Measurements from ENCODE around the gene BUB1. TPM values are rescaled to one million over a fixed set of nuclear protein-coding genes. Genes with fewer than 3 reads are reported as not detected.

Gene BUB1
- total RNA-seq: 100 to 1,000 TPM in 1 of 2 experiments, 10 to 100 TPM in 1; 90.8 to 102 TPM

GRCh38 chr2:110677530-110678456, at the start of gene BUB1:
Gene BUB1 (minus strand): TSS chr2:110678063. CDS start chr2:110677995, 68 bp downstream.
- POLR2A ChIA-PET: interaction anchor here (0.6 to 1.9 kb wide), 4 partner anchors 9 to 71 kb away, joined by 4 to 12 read pairs (median 4); no protein-coding TSS in a partner anchor
- peaks cover 21% of the 10 kb centered on the region for H3K4me1 Mint-ChIP-seq (ENCODE audit: low read depth)
- intact Hi-C loops (cut with micrococcal nuclease): loop anchor here (1.0 to 10.0 kb wide), 4 partner anchors 20 to 445 kb away; partner anchors contain the start of gene BCL2L11
- no peaks in the 10 kb centered on the region for H3K27me3 Mint-ChIP-seq
- no peaks in the 10 kb centered on the region for H3K9me3 Mint-ChIP-seq
- H3K4me3 Mint-ChIP-seq: peak within 1 kb of the TSS; percentile 94
- DNase-seq: peak; percentile 97
- CTCF ChIA-PET: interaction anchor here (1.4 to 1.6 kb wide), 2 partner anchors 78 to 79 kb away, joined by 4 read pairs; no protein-coding TSS in a partner anchor
- peak within 1 kb of the TSS; percentile 96 for H3K27ac Mint-ChIP-seq
- H3K36me3 Mint-ChIP-seq: peaks cover 17% of the 10 kb centered on the region

GRCh38 chr2:110726285-110726684, 48.4 kb upstream of the BUB1 start:
- Mint-ChIP-seq H3K36me3 (no peaks in the 10 kb centered on the region), H3K4me1 (ENCODE audit: low read depth) (no peaks in the 10 kb centered on the region), H3K27me3 (peaks cover 26% of the 10 kb centered on the region), H3K27ac (no peak overlapping the region), H3K4me3 (no peak overlapping the region), H3K9me3 (no peaks in the 10 kb centered on the region)
- CTCF ChIA-PET: no interaction called here
- no peak for DNase-seq
- POLR2A ChIA-PET: no interaction called here
- intact Hi-C loops (cut with micrococcal nuclease): no loop called here

GRCh38 chr2:110725859-110726258, 48.0 kb upstream of the BUB1 start:
- no peak overlapping the region for H3K4me3 Mint-ChIP-seq
- H3K27ac Mint-ChIP-seq: no peak overlapping the region
- ChIA-PET POLR2A (no interaction called here), CTCF (no interaction called here)
- H3K9me3 Mint-ChIP-seq: no peaks in the 10 kb centered on the region
- no peaks in the 10 kb centered on the region for H3K4me1 Mint-ChIP-seq (ENCODE audit: low read depth)
- H3K27me3 Mint-ChIP-seq: peaks cover 22% of the 10 kb centered on the region
- no peak for DNase-seq
- intact Hi-C loops (cut with micrococcal nuclease): no loop called here
- H3K36me3 Mint-ChIP-seq: no peaks in the 10 kb centered on the region

DNA sequence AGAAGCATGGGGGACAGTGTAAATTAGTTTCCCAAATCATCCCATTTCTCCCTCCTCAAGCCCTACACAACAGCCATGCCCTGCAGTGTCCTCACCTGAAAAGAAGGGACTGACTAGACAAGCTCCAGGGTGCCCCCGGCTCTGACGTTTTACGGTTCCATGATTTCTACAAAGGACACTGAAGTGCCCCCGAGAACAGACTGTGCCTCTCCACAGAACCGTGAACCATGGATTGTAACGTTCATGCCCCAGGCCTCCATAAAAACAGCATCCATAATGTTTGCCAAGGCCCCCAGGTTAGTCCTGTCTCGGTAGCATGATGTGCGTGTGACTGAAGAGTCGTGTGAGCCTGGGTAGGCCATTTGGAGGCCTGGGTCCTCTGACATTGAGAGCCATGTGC, 47.5 kb upstream of the BUB1 start:
- Mint-ChIP-seq H3K36me3 (no peaks in the 10 kb centered on the region), H3K9me3 (no peaks in the 10 kb centered on the region), H3K4me3 (no peak overlapping the region), H3K4me1 (ENCODE audit: low read depth) (no peaks in the 10 kb centered on the region), H3K27ac (no peak overlapping the region), H3K27me3 (peaks cover 17% of the 10 kb centered on the region)
- ChIA-PET POLR2A (no interaction called here), CTCF (no interaction called here)
- intact Hi-C loops (cut with micrococcal nuclease): no loop called here
- no peak for DNase-seq

DNA sequence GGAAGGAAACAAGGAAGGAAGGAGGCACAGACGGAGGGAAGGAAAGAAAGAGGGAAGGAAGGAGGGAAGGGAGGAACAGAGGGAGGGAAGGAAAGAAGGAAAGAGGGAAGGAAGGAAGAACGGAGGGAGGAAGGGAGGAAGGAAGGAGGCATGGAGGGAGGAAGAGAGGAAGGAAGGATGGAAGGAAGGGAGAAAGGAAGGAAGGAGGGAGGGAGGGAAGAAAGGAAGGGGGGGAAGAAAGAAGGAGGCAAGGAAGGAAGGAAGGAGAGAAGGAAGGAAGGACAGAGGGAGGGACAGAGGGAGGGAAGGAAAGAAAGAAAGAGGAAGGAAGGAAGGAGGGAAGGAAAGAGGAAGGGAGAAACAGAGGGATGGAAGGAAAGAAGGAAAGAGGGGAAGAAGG, 47.0 kb upstream of the BUB1 start:
- no peak overlapping the region for H3K27ac Mint-ChIP-seq
- intact Hi-C loops (cut with micrococcal nuclease): no loop called here
- H3K27me3 Mint-ChIP-seq: peaks cover 16% of the 10 kb centered on the region
- POLR2A ChIA-PET: no interaction called here
- H3K9me3 Mint-ChIP-seq: no peaks in the 10 kb centered on the region
- H3K4me1 Mint-ChIP-seq (ENCODE audit: low read depth): no peaks in the 10 kb centered on the region
- no peak overlapping the region for H3K4me3 Mint-ChIP-seq
- CTCF ChIA-PET: no interaction called here
- DNase-seq: no peak
- H3K36me3 Mint-ChIP-seq: no peaks in the 10 kb centered on the region

DNA sequence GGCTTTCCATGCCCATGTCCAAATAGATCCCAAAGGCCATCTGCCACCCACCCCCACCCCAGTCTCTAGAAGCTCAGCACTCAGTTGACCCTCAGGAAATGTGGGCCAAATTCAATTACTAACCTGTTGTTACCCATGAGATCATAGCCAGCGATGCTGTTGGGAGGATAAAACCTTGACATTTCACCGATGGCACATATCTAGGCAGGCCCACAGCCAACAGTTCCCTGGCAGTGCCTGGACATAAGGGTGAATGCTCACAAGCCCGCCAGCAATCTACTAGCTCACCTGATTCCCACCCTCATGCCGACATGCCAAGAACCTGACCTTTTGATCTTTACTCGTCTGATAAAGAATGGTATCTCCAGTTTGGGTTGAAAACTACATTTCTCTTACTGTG, 42.7 kb upstream of the BUB1 start:
- intact Hi-C loops (cut with micrococcal nuclease): no loop called here
- POLR2A ChIA-PET: no interaction called here
- peaks cover 16% of the 10 kb centered on the region for H3K27me3 Mint-ChIP-seq
- no peaks in the 10 kb centered on the region for H3K4me1 Mint-ChIP-seq (ENCODE audit: low read depth)
- no peaks in the 10 kb centered on the region for H3K36me3 Mint-ChIP-seq
- no peak for DNase-seq
- H3K4me3 Mint-ChIP-seq: no peak overlapping the region
- CTCF ChIA-PET: no interaction called here
- no peaks in the 10 kb centered on the region for H3K9me3 Mint-ChIP-seq
- no peak overlapping the region for H3K27ac Mint-ChIP-seq

DNA sequence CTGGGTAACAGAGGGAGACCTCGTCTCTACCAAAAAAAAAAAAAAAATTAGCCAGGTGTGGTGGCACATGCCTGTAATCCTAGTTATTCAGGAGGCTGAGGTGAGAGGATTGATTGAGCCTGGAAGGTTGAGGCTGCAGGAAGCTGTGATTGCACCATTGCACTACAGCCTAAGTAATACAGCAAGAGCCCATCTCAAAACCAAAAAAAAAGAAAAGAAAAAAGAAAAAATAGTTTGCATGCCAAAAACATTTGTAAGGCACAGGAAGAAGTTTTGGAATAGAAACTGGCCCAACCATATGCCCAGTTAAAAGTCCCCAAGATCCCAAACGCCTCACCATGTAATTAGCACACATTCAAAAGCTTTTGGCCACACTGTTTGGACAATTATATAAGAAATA, 41.1 kb upstream of the BUB1 start:
- peaks cover 24% of the 10 kb centered on the region for H3K27me3 Mint-ChIP-seq
- intact Hi-C loops (cut with micrococcal nuclease): no loop called here

DNA sequence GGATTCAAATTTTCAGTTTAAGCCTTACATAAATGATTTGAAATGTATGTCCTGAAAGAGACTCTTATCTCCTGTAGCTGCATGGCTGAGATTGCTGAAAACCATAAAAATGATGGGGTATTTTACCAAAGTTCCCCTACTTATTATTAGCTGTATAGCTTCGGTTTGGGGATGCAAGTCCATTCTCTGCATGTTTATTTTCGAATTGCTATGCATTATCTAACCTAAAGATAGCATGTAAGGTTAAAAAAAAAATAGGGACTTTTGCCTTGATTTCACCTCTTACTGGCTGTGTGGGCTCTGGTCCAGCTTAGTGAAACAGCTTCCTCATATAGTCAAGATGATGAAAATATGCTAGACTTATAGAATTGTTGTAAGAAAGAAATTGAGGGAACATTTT, 40.5 kb upstream of the BUB1 start:
- H3K36me3 Mint-ChIP-seq: no peaks in the 10 kb centered on the region
- no peaks in the 10 kb centered on the region for H3K9me3 Mint-ChIP-seq
- H3K27me3 Mint-ChIP-seq: peaks cover 22% of the 10 kb centered on the region
- ChIA-PET CTCF (no interaction called here), POLR2A (no interaction called here)
- H3K27ac Mint-ChIP-seq: no peak overlapping the region
- intact Hi-C loops (cut with micrococcal nuclease): no loop called here
- no peak for DNase-seq
- no peak overlapping the region for H3K4me3 Mint-ChIP-seq
- H3K4me1 Mint-ChIP-seq (ENCODE audit: low read depth): no peaks in the 10 kb centered on the region

More for the DNA sequence above, 41.1 kb upstream of the BUB1 start:
- ChIA-PET POLR2A (no interaction called here), CTCF (no interaction called here)
- no peak for DNase-seq
- no peak overlapping the region for H3K27ac Mint-ChIP-seq
- H3K4me3 Mint-ChIP-seq: no peak overlapping the region
- H3K9me3 Mint-ChIP-seq: no peaks in the 10 kb centered on the region
- H3K4me1 Mint-ChIP-seq (ENCODE audit: low read depth): no peaks in the 10 kb centered on the region
- no peaks in the 10 kb centered on the region for H3K36me3 Mint-ChIP-seq

GRCh38 chr2:110717734-110718133, 39.9 kb upstream of the BUB1 start:
- no peaks in the 10 kb centered on the region for H3K9me3 Mint-ChIP-seq
- POLR2A ChIA-PET: no interaction called here
- peaks cover 23% of the 10 kb centered on the region for H3K27me3 Mint-ChIP-seq
- no peak for DNase-seq
- intact Hi-C loops (cut with micrococcal nuclease): no loop called here
- no peaks in the 10 kb centered on the region for H3K36me3 Mint-ChIP-seq
- H3K4me3 Mint-ChIP-seq: no peak overlapping the region
- H3K4me1 Mint-ChIP-seq (ENCODE audit: low read depth): no peaks in the 10 kb centered on the region
- H3K27ac Mint-ChIP-seq: no peak overlapping the region
- CTCF ChIA-PET: no interaction called here

DNA sequence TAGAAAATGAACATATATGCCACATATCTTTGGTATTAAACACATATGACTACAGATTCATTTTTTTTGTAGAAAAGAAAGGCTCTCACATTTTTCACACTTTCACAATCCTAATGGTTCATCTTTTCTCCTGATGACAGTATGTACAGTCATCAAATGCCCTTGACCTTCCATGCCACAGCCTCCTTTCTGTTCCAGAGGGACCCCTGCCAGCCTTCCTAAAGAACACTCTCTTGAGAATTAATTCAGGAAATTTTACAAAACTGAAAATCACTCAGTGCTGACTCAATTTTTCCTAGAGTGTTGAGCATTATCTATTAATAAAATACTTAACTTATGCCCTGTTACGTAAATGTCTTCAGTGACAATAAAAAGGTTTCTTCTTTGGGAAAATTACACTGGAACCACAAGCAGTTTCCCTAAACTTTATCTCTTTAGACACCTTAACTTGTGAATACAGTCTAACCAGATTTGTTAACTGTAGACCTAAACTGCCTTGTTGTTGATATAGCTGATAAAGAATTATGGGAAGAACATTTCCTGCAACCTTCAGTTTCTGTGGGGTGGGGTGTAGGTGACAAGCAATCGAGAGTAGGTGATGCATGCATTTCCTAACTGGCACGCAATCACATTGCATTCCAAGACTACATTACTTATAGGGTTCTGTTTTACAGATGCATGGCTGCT, 39.2 kb upstream of the BUB1 start:
- no peak overlapping the region for H3K27ac Mint-ChIP-seq
- H3K27me3 Mint-ChIP-seq: peaks cover 27% of the 10 kb centered on the region
- DNase-seq: no peak
- no peaks in the 10 kb centered on the region for H3K36me3 Mint-ChIP-seq
- intact Hi-C loops (cut with micrococcal nuclease): no loop called here
- H3K4me1 Mint-ChIP-seq (ENCODE audit: low read depth): no peaks in the 10 kb centered on the region
- CTCF ChIA-PET: no interaction called here
- POLR2A ChIA-PET: no interaction called here
- H3K9me3 Mint-ChIP-seq: no peaks in the 10 kb centered on the region
- H3K4me3 Mint-ChIP-seq: no peak overlapping the region

- DNase-seq: no peak
- peaks cover 40% of the 10 kb centered on the region for H3K27me3 Mint-ChIP-seq
- no peaks in the 10 kb centered on the region for H3K36me3 Mint-ChIP-seq
- intact Hi-C loops (cut with micrococcal nuclease): no loop called here
- no peaks in the 10 kb centered on the region for H3K4me1 Mint-ChIP-seq (ENCODE audit: low read depth)
- no peaks in the 10 kb centered on the region for H3K9me3 Mint-ChIP-seq
- ChIA-PET POLR2A (no interaction called here), CTCF (no interaction called here)
- no peak overlapping the region for H3K27ac Mint-ChIP-seq
- H3K4me3 Mint-ChIP-seq: no peak overlapping the region
Measured at GRCh38 chr2:110714452-110715224, 36.8 kb upstream of the BUB1 start.

All from activated CD4-positive, alpha-beta memory T cell treated with anti-CD3 and anti-CD28 coated beads for 36 hours (primary cell).